Epithelial cell of proximal tubule (primary cell): ENCODE data around the gene NPL. TPM values are rescaled to one million over a fixed set of nuclear protein-coding genes. Genes with fewer than 3 reads are reported as not detected.

Experiments
- DNase-seq: peaks from one replicate; pipeline ENCODE4 v3.0.0-alpha.2; 2011; ENCODE audit warnings: low read depth
- H3K4me3 ChIP-seq: 2 replicates; pipeline ENCODE4 v1.5.1; 2011; ENCODE audit warnings: low read depth, mild to moderate bottlenecking, low read length
- CTCF ChIP-seq: conservative IDR thresholded peaks from 2 replicates; pipeline ENCODE4 v1.5.1; 2012; ENCODE audit warnings: low read depth, mild to moderate bottlenecking, low read length
- total RNA-seq: library from RNA; depleted of rRNA; stranded (reverse); fragments of >200 nt; gene quantifications from 2 replicates; pipeline ENCODE4 v1.2.3, GENCODE V29; 2015

NPL gene
- total RNA-seq, 1 donor from 2014 or later = 0.06 TPM

- no peak overlapping the region for H3K4me3 ChIP-seq
- TF ChIP-seq CTCF = no peak
- DNase-seq = no peak
Measured at GRCh38 chr1:182755632-182756031, 33.9 kb upstream of the NPL start.

GRCh38 chr1:182756423-182756822 lies 33.1 kb upstream of the NPL start:
- no peak for TF ChIP-seq CTCF
- DNase-seq = no peak
- no peak overlapping the region for H3K4me3 ChIP-seq

GRCh38 chr1:182761396-182762395 lies 27.9 kb upstream of the NPL start:
- DNase-seq = no peak
- H3K4me3 ChIP-seq = no peak overlapping the region
- no peak for TF ChIP-seq CTCF

GRCh38 chr1:182762536-182762935 lies 27.0 kb upstream of the NPL start:
- DNase-seq = no peak
- H3K4me3 ChIP-seq = no peak overlapping the region
- no peak for TF ChIP-seq CTCF

GRCh38 chr1:182764029-182764727 lies 25.4 kb upstream of the NPL start:
- TF ChIP-seq CTCF = no peak
- no peak overlapping the region for H3K4me3 ChIP-seq
- DNase-seq = no peak

- DNase-seq = no peak
- no peak overlapping the region for H3K4me3 ChIP-seq
- TF ChIP-seq CTCF = no peak
Measured at GRCh38 chr1:182765391-182765790, 24.2 kb upstream of the NPL start.
